Heart left ventricle (tissue), 13 donors: ENCODE results near the gene PXYLP1.

ENCODE experiments used
- POLR2A ChIP-seq, 2 donors: fragments of 450-650 bp; IDR thresholded peaks; one replicate each; pipeline ENCODE4 v1.6.1; 2017; ENCODE audit warnings: antibody characterized with exemption in 2 of 2, mild to moderate bottlenecking in 2 of 2, moderate library complexity in 2 of 2
- TF ChIP-seq, protein P1 (sequence below), 12 donors: fragments of 200-600 bp; sonication (generic) in 4 of 12; IDR thresholded peaks; one replicate each; pipeline versions ENCODE4 v1.5.0 to v1.8.0; 2018 to 2022; ENCODE audit warnings: antibody characterized with exemption in 12 of 12, mild to moderate bottlenecking in 5 of 12
- donor health status: ischemic (EF 13 %, LVEDD 7.1; RV severe dilation, severe dysfunction).
- donor health status: DM: no; HTN: yes; CAD: no.
- donor health status: DM: no; HTN: no; CAD: no.
- donor health status: ischemic (EF 25% LVEDD 6.9; RV normal size, moderate dysfunction).
- donor health status: ischemic (EF 25% LVEDD 5.7; RV mildly dilated, moderate dysfunction).
- donor health status: ischemic (EF 35%, LVEDD 5.7; RV mildly dilated, moderate dysfunction).
- donor health status: nonischemic (EF 11% LVEDD 7.7; RV severe dilation, severe dysfunction).
- donor health status: DM: yes; HTN: yes; CAD: no.
- donor health status: PGD.
- donor health status: ischemic (EF 29% LVEDD 5.4; RV normal size, mild dysfunction).
- donor health status: nonischemic (EF 23%, LVEDD 6.1; RV moderate dilation, normal function).

GRCh38 chr3:141337991-141338390 is 106.4 kb downstream of the PXYLP1 start:
- TF ChIP-seq, protein P1, sequence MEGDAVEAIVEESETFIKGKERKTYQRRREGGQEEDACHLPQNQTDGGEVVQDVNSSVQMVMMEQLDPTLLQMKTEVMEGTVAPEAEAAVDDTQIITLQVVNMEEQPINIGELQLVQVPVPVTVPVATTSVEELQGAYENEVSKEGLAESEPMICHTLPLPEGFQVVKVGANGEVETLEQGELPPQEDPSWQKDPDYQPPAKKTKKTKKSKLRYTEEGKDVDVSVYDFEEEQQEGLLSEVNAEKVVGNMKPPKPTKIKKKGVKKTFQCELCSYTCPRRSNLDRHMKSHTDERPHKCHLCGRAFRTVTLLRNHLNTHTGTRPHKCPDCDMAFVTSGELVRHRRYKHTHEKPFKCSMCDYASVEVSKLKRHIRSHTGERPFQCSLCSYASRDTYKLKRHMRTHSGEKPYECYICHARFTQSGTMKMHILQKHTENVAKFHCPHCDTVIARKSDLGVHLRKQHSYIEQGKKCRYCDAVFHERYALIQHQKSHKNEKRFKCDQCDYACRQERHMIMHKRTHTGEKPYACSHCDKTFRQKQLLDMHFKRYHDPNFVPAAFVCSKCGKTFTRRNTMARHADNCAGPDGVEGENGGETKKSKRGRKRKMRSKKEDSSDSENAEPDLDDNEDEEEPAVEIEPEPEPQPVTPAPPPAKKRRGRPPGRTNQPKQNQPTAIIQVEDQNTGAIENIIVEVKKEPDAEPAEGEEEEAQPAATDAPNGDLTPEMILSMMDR (IDR thresholded peaks at IDR 0.05): no peak
- TF ChIP-seq POLR2A (IDR thresholded peaks at IDR 0.05): no peak
